AG04449 (cell line): ENCODE measurements around the gene PTPRK.

Source experiments
- CTCF ChIA-PET: fragments of 350-600 bp; formaldehyde crosslinking; extraction: SDS; loops from one replicate; lab custom pipeline; 2021; ENCODE audit warnings: antibody characterized with exemption; lab: Yijun Ruan, JAX
- POLR2A ChIA-PET: fragments of 400-600, 350-600 bp; formaldehyde crosslinking; extraction: SDS; loops from one replicate; lab custom pipeline; 2020; ENCODE audit warnings: antibody characterized with exemption, inconsistent platforms; lab: Yijun Ruan, JAX
- DNase-seq: peaks from one replicate; pipeline ENCODE4 v3.0.0-alpha.2; 2010; ENCODE audit warnings: low read depth, low spot score
- H3K4me3 ChIP-seq: 2 replicates; pipeline ENCODE4 v1.5.1; 2011; ENCODE audit warnings: low read depth, mild to moderate bottlenecking, control low read depth, low read length
- CTCF ChIP-seq: IDR thresholded peaks from one replicate; pipeline ENCODE4 v1.5.1; 2011; ENCODE audit warnings: mild to moderate bottlenecking, moderate library complexity, low read length, control low read depth, inconsistent platforms; ENCODE audit not compliant: insufficient read depth; ENCODE audit errors: missing control alignments

PTPRK gene

GRCh38 chr6:128499079-128499731 lies 21.2 kb downstream of the PTPRK start:
- TF ChIP-seq CTCF = no peak
- CTCF ChIA-PET = interaction anchor here (0.7 to 1.1 kb wide), 2 partner anchors 14 to 21 kb away, joined by 3 read pairs; partner anchors contain the start of gene PTPRK
- no peak overlapping the region for H3K4me3 ChIP-seq
- POLR2A ChIA-PET = no interaction called here
- no peak for DNase-seq

- ChIA-PET POLR2A (interaction anchor here (1.2 kb wide), 1 partner anchor 10 kb away, joined by 4 read pairs; no protein-coding TSS in a partner anchor), CTCF (interaction anchor here (1.0 kb wide), 1 partner anchor 642 kb away, joined by 3 read pairs; no protein-coding TSS in a partner anchor)
- no peak for DNase-seq
- no peak for TF ChIP-seq CTCF
- no peak overlapping the region for H3K4me3 ChIP-seq
Measured at GRCh38 chr6:128498234-128498633, 22.2 kb downstream of the PTPRK start.

- no peak for TF ChIP-seq CTCF
- H3K4me3 ChIP-seq = no peak overlapping the region
- ChIA-PET POLR2A (no interaction called here), CTCF (no interaction called here)
- DNase-seq = no peak
Measured at GRCh38 chr6:128495536-128496333, 24.7 kb downstream of the PTPRK start.

DNA sequence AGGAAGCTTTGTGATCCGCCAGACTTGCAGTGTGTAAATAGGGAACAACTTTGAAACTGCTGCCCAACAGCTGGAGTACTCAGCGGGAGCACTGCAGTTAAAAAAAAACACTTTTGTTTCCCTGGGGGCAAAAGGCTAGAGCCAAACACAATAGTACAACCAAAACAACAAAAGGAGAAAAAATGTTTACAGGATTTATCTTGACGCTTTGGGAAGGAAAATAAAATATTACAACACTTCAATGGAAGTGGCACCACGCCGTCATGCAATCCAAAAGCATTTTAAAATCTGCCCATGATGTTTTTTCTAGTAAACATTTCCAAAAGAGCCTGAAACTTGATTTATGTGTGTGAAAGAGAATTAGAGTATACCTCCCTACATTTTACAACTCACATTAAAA lies 26.0 kb downstream of the PTPRK start:
- CTCF ChIA-PET = interaction anchor here (1.3 kb wide), 1 partner anchor 9 kb away, joined by 3 read pairs; no protein-coding TSS in a partner anchor
- POLR2A ChIA-PET = no interaction called here
- no peak overlapping the region for H3K4me3 ChIP-seq
- DNase-seq = no peak
- TF ChIP-seq CTCF = no peak

GRCh38 chr6:128493877-128494276 lies 26.5 kb downstream of the PTPRK start:
- ChIA-PET CTCF (interaction anchor here (1.3 kb wide), 1 partner anchor 8 kb away, joined by 3 read pairs; no protein-coding TSS in a partner anchor), POLR2A (no interaction called here)

More at GRCh38 chr6:128493877-128494276, 26.5 kb downstream of the PTPRK start:
- TF ChIP-seq CTCF = no peak
- no peak for DNase-seq
- no peak overlapping the region for H3K4me3 ChIP-seq
